GM12892 (cell line): ENCODE measurements around the gene FASTKD1.
"Not testable (repeated sequence)": the region's sequence is repeated elsewhere in the genome, so short reads cannot be mapped to it uniquely, and the experiment has no call there.

Experiments used
- POLR2AphosphoS5 ChIP-seq: IDR thresholded peaks from 2 replicates; pipeline ENCODE4 v1.6.1; 2011; ENCODE audit warnings: low read depth, low read length, control low read depth
- TAF1 ChIP-seq: IDR thresholded peaks from 2 replicates; pipeline ENCODE4 v1.6.1; 2011; ENCODE audit warnings: low read depth, mild to moderate bottlenecking, control low read depth, low read length, borderline replicate concordance

DNA sequence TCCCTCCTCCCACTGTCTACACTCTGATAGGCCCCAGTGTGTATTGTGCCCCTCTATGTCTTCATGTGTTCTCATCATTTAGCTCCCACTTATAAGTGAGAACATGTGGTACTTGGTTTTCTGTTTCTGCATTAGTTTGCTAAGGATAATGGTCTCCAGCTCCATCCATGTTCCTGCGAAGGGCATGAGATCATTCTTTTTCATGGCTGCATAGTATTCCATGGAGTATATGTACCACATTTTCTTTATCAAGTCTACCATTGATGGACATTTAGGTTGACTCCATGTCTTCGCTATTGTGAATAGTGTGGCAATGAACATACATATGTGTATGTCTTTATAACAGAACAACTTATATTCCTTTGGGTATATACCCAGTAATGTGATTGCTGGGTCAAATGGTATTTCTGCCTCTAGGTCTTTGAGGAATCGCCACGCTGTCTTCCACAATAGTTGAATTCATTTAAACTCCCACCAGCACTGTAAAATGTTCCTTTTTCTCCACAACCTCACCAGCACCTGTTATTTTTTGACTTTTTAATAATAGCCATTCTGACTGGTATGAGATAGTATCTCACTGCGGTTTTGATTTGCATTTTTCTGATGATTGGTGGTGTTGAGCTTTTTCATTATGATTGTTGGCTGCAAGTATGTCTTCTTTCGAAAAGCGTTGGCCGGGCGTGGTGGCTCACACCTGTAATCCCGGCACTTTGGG lies 9.0 kb upstream of the FASTKD1 start:
- not testable (repeated sequence) for TF ChIP-seq TAF1, POLR2AphosphoS5
